Measurements from ENCODE around the gene TMIE.

- TF ChIP-seq POLR2A (IDR thresholded peaks at IDR 0.05) (no peak), CTCF (IDR thresholded peaks at IDR 0.05) (no peak)
Observed at GRCh38 chr3:46703013-46703520, 1.9 kb downstream of the TMIE start.

Data from adrenal gland (tissue), 5 donors.